MM.1S (cell line): ENCODE data around the gene ELMO1.
"Not testable (repeated sequence)": the region's sequence is repeated elsewhere in the genome, so short reads cannot be mapped to it uniquely, and the experiment has no call there.

Experiments
- DNase-seq: peaks from one replicate; pipeline ENCODE4 v3.0.0-alpha.2; 2015
- H2AFZ ChIP-seq: fragments of 300-600 bp; sonication (generic); 2 replicates; pipeline ENCODE4 v1.6.0; 2016; ENCODE audit warnings: antibody characterized with exemption, low read length
- H3F3A ChIP-seq: fragments of 300-600 bp; sonication (generic); 2 replicates; pipeline ENCODE4 v1.6.1; 2016; ENCODE audit warnings: mild to moderate bottlenecking, antibody characterized with exemption, low read length, moderate library complexity, mixed read lengths; ENCODE audit not compliant: insufficient read depth
- H3K27ac ChIP-seq: fragments of 300-600 bp; sonication (generic); 2 replicates; pipeline ENCODE4 v1.5.1; 2016; ENCODE audit warnings: mild to moderate bottlenecking, low read length
- H3K27me3 ChIP-seq: fragments of 300-600 bp; sonication (generic); replicated peaks from 2 replicates; pipeline ENCODE4 v1.6.0; 2016; ENCODE audit warnings: low read length; ENCODE audit not compliant: insufficient read depth
- H3K36me3 ChIP-seq: fragments of 300-600 bp; sonication (generic); replicated peaks from 2 replicates; pipeline ENCODE4 v1.6.1; 2016; ENCODE audit warnings: mild to moderate bottlenecking, low read length, mixed read lengths; ENCODE audit not compliant: insufficient read depth
- H3K4me1 ChIP-seq: fragments of 300-600 bp; sonication (generic); 2 replicates; pipeline ENCODE4 v1.6.1; 2016; ENCODE audit warnings: low read length, mixed read lengths
- H3K4me2 ChIP-seq: fragments of 300-600 bp; sonication (generic); 2 replicates; pipeline ENCODE4 v1.6.0; 2016; ENCODE audit warnings: low read depth, low read length
- H3K4me3 ChIP-seq: fragments of 300-600 bp; sonication (generic); 2 replicates; pipeline ENCODE4 v1.5.1; 2016; ENCODE audit warnings: low read length, mixed read lengths
- H3K79me2 ChIP-seq: fragments of 300-600 bp; sonication (generic); 2 replicates; pipeline ENCODE4 v1.6.1; 2016; ENCODE audit warnings: mixed run types, low read length, mixed read lengths
- H3K9ac ChIP-seq: fragments of 300-600 bp; sonication (generic); 2 replicates; pipeline ENCODE4 v1.6.1; 2016; ENCODE audit warnings: low read length, mixed read lengths
- H3K9me2 ChIP-seq: fragments of 300-600 bp; sonication (generic); replicated peaks from 2 replicates; pipeline ENCODE4 v1.6.1; 2016; ENCODE audit warnings: mild to moderate bottlenecking, low read length, mixed read lengths; ENCODE audit not compliant: insufficient read depth
- H3K9me3 ChIP-seq: fragments of 300-600 bp; sonication (generic); replicated peaks from 2 replicates; pipeline ENCODE4 v1.6.1; 2016; ENCODE audit warnings: mild to moderate bottlenecking, low read length, mixed read lengths; ENCODE audit not compliant: insufficient read depth
- H4K20me1 ChIP-seq: fragments of 300-600 bp; sonication (generic); 2 replicates; pipeline ENCODE4 v1.6.1; 2016; ENCODE audit warnings: mild to moderate bottlenecking, low read length, moderate library complexity, mixed read lengths; ENCODE audit not compliant: insufficient read depth
- CTCF ChIP-seq: fragments of 300-600 bp; sonication (generic); IDR thresholded peaks from 2 replicates; pipeline ENCODE4 v1.5.1; 2016; ENCODE audit warnings: antibody characterized with exemption, low read length, mixed read lengths
- EZH2 ChIP-seq: fragments of 300-600 bp; sonication (generic); optimal IDR thresholded peaks from 2 replicates; pipeline ENCODE3; 2017; ENCODE audit warnings: low read depth, mild to moderate bottlenecking, antibody characterized with exemption, low read length, mixed read lengths
- EZH2phosphoT487 ChIP-seq: fragments of 300-600 bp; sonication (generic); IDR thresholded peaks from 2 replicates; pipeline ENCODE4 v1.6.1; 2018; ENCODE audit warnings: antibody characterized with exemption, low read length

Gene ELMO1

GRCh38 chr7:37144423-37144822 is 304.2 kb downstream of the ELMO1 start:
- no peaks in the 10 kb centered on the region for H3K36me3 ChIP-seq
- no peak overlapping the region for H2AFZ ChIP-seq
- no peaks in the 10 kb centered on the region for H3K27me3 ChIP-seq
- H3K4me2 ChIP-seq = no peak overlapping the region
- no peaks in the 10 kb centered on the region for H3K4me1 ChIP-seq
- no peaks in the 10 kb centered on the region for H3K9me3 ChIP-seq
- H3F3A ChIP-seq = no peaks in the 10 kb centered on the region
- no peaks in the 10 kb centered on the region for H3K9me2 ChIP-seq
- H3K9ac ChIP-seq = no peak overlapping the region
- DNase-seq = no peak
- peaks cover 9% of the 10 kb centered on the region; the same call in 1 of the 2 replicates for H3K79me2 ChIP-seq
- no peak overlapping the region for H3K4me3 ChIP-seq
- H3K27ac ChIP-seq = no peak overlapping the region
- no peaks in the 10 kb centered on the region for H4K20me1 ChIP-seq
- TF ChIP-seq EZH2phosphoT487 (no peak), CTCF (no peak), EZH2 (no peak)

GRCh38 chr7:37142958-37143357 is 305.7 kb downstream of the ELMO1 start:
- no peaks in the 10 kb centered on the region for H3K9me2 ChIP-seq
- no peaks in the 10 kb centered on the region for H4K20me1 ChIP-seq
- H3K4me1 ChIP-seq = no peaks in the 10 kb centered on the region
- H3K27me3 ChIP-seq = no peaks in the 10 kb centered on the region
- no peak for TF ChIP-seq CTCF
- TF ChIP-seq EZH2phosphoT487 = no peak
- TF ChIP-seq EZH2 = no peak
- no peak overlapping the region for H3K9ac ChIP-seq
- no peak overlapping the region for H2AFZ ChIP-seq
- no peak for DNase-seq
- H3K4me3 ChIP-seq = no peak overlapping the region
- H3K27ac ChIP-seq = no peak overlapping the region
- peaks cover 21% of the 10 kb centered on the region; the same call in 1 of the 2 replicates for H3K79me2 ChIP-seq
- H3K4me2 ChIP-seq = no peak overlapping the region
- H3F3A ChIP-seq = no peaks in the 10 kb centered on the region
- no peaks in the 10 kb centered on the region for H3K36me3 ChIP-seq
- no peaks in the 10 kb centered on the region for H3K9me3 ChIP-seq

- H3K9ac ChIP-seq = no peak overlapping the region
- H3K27ac ChIP-seq = no peak overlapping the region
- TF ChIP-seq EZH2phosphoT487 = no peak
- TF ChIP-seq EZH2 = no peak
- no peak for TF ChIP-seq CTCF
- H3K4me2 ChIP-seq = no peak overlapping the region
- H3K79me2 ChIP-seq = peaks cover 24% of the 10 kb centered on the region; the same call in 1 of the 2 replicates
- no peak overlapping the region for H2AFZ ChIP-seq
- H3K4me3 ChIP-seq = no peak overlapping the region
- H4K20me1 ChIP-seq = no peaks in the 10 kb centered on the region
- no peaks in the 10 kb centered on the region for H3K4me1 ChIP-seq
- H3K9me2 ChIP-seq = no peaks in the 10 kb centered on the region
- DNase-seq = no peak
- H3K27me3 ChIP-seq = no peaks in the 10 kb centered on the region
- no peaks in the 10 kb centered on the region for H3K36me3 ChIP-seq
- H3K9me3 ChIP-seq = no peaks in the 10 kb centered on the region
- H3F3A ChIP-seq = no peaks in the 10 kb centered on the region
Measured at GRCh38 chr7:37141742-37142141, 306.9 kb downstream of the ELMO1 start.

- H3K9me2 ChIP-seq, H3K9me3 ChIP-seq, H3K9ac ChIP-seq, H3K27me3 ChIP-seq, H3K36me3 ChIP-seq, H3K4me2 ChIP-seq, H2AFZ ChIP-seq, H3K27ac ChIP-seq, H3K4me1 ChIP-seq, DNase-seq, H3K4me3 ChIP-seq, H4K20me1 ChIP-seq, H3F3A ChIP-seq: not testable (repeated sequence)
- peaks cover 48% of the 10 kb centered on the region for H3K79me2 ChIP-seq
Measured at GRCh38 chr7:37133902-37134301, 314.8 kb downstream of the ELMO1 start.
